GM12878 (cell line): ENCODE results near the gene HS3ST6. TPM values are rescaled to one million over a fixed set of nuclear protein-coding genes. Genes with fewer than 3 reads are reported as not detected.

ENCODE experiments used
- ATAC-seq: fragments of 200-7000 bp; cut with Tn5 transposase; 3 replicates; pipeline ENCODE4 v1.9.1; 2020; ENCODE audit warnings: mild to moderate bottlenecking, moderate library complexity
- BruUV-seq: library from RNA; stranded (reverse); fragments of 400-500 nt; replicated peaks from 2 replicates; lab custom pipeline; 2021; lab: Mats Ljungman, UMichigan
- CTCF ChIA-PET: fragments of 300-600 bp; sonication (Branson Sonifier 250); formaldehyde crosslinking; extraction: SDS; loops from one replicate; lab custom pipeline; 2021; ENCODE audit warnings: inconsistent platforms; lab: Yijun Ruan, JAX
- POLR2A ChIA-PET: fragments of 350-600 bp; formaldehyde crosslinking; extraction: SDS; loops from one replicate; lab custom pipeline; 2021; ENCODE audit warnings: inconsistent platforms; lab: Charles Lee
- RAD21 ChIA-PET: fragments of 300-600 bp; sonication (Branson Sonifier 250); formaldehyde crosslinking; loops from one replicate; lab custom pipeline; 2023; ENCODE audit warnings: antibody characterized with exemption; ENCODE audit not compliant: unreplicated experiment; lab: Charles Lee
- SMC1A ChIA-PET: fragments of 300-600 bp; sonication (Branson Sonifier 250); formaldehyde crosslinking; loops from one replicate; lab custom pipeline; 2023; ENCODE audit not compliant: unreplicated experiment, uncharacterized antibody; lab: Charles Lee
- DNase-seq: peaks from one replicate; pipeline ENCODE4 v3.0.0-alpha.2; 2011; ENCODE audit warnings: low read depth, low spot score
- FAIRE-seq: peaks from 3 replicates; lab custom pipeline; 2011; peaks lifted over from hg19 to GRCh38; lab: Jason Lieb, UNC
- H2AFZ ChIP-seq: 2 replicates; pipeline ENCODE4 v1.6.0; 2011; ENCODE audit warnings: low read depth, low read length, control low read depth; ENCODE audit not compliant: control insufficient read depth
- H3K27ac ChIP-seq: 2 replicates; pipeline ENCODE4 v1.5.1; 2011; ENCODE audit warnings: control low read depth; ENCODE audit not compliant: control insufficient read depth, insufficient read depth
- H3K27me3 ChIP-seq, 2 experiments: replicated peaks in 1 of 2; 2 replicates each; pipeline versions ENCODE4 v1.6.0 to v1.6.1; 2011; ENCODE audit warnings: low read length in 1 of 2; ENCODE audit not compliant: control insufficient read depth in 2 of 2, insufficient read depth in 2 of 2
- H3K36me3 ChIP-seq, 2 experiments: 2 replicates each; pipeline ENCODE4 v1.5.1; 2011; ENCODE audit warnings: low read length in 1 of 2; ENCODE audit not compliant: control insufficient read depth in 2 of 2, insufficient read depth in 2 of 2
- H3K4me1 ChIP-seq: 2 replicates; pipeline ENCODE4 v1.6.1; 2011; ENCODE audit warnings: mild to moderate bottlenecking, low read length, moderate library complexity, mixed read lengths; ENCODE audit not compliant: control insufficient read depth, insufficient read depth
- H3K4me2 ChIP-seq: 2 replicates; pipeline ENCODE4 v1.6.0; 2011; ENCODE audit warnings: control low read depth; ENCODE audit not compliant: control insufficient read depth, insufficient read depth
- H3K4me3 ChIP-seq: fragments of 200-600 bp; sonication (generic); 2 replicates; pipeline ENCODE4 v1.5.1; 2016
- H3K79me2 ChIP-seq: 2 replicates; pipeline ENCODE4 v1.6.0; 2011; ENCODE audit warnings: low read length; ENCODE audit not compliant: control insufficient read depth, insufficient read depth
- H3K9ac ChIP-seq: 2 replicates; pipeline ENCODE4 v1.8.0; 2011; ENCODE audit warnings: low read length, control low read depth, mixed read lengths; ENCODE audit not compliant: control insufficient read depth, insufficient read depth
- H3K9me3 ChIP-seq: replicated peaks from 3 replicates; pipeline ENCODE4 v1.5.1; 2011; ENCODE audit warnings: mild to moderate bottlenecking, low read length; ENCODE audit not compliant: control insufficient read depth, insufficient read depth
- H4K20me1 ChIP-seq: 2 replicates; pipeline ENCODE4 v1.6.0; 2011; ENCODE audit not compliant: control insufficient read depth, insufficient read depth
- CBFB ChIP-seq: IDR thresholded peaks from 2 replicates; pipeline ENCODE4 v1.6.1; 2016; ENCODE audit warnings: antibody characterized with exemption, low read depth
- CEBPZ ChIP-seq: fragments of 150-350 bp; IDR thresholded peaks from 2 replicates; pipeline ENCODE4 v1.6.1; 2016; ENCODE audit warnings: low read depth, low read length
- EP300 ChIP-seq, 2 experiments: fragments of 150-350 bp in 1 of 2; IDR thresholded peaks; 2 replicates each; pipeline ENCODE4 v1.6.1; 2011 to 2012; ENCODE audit warnings: low read depth in 2 of 2, low read length in 2 of 2, borderline replicate concordance in 1 of 2, improper control_type of control experiment in 1 of 2, inconsistent platforms in 1 of 2; ENCODE audit not compliant: control insufficient read depth in 1 of 2
- KDM1A ChIP-seq: fragments of 200-600 bp; sonication (generic); IDR thresholded peaks from 2 replicates; pipeline ENCODE4 v1.6.1; 2016; ENCODE audit warnings: borderline replicate concordance
- NBN ChIP-seq: fragments of 450-650 bp; IDR thresholded peaks from 2 replicates; pipeline ENCODE4 v1.6.1; 2016
- NFXL1 ChIP-seq: fragments of 450-650 bp; IDR thresholded peaks from 2 replicates; pipeline ENCODE4 v1.6.1; 2017; ENCODE audit warnings: antibody characterized with exemption, mild to moderate bottlenecking, borderline replicate concordance
- PBX3 ChIP-seq: IDR thresholded peaks from 2 replicates; pipeline ENCODE4 v1.6.1; 2011; ENCODE audit warnings: mild to moderate bottlenecking, low read depth, low read length, moderate library complexity; ENCODE audit not compliant: insufficient replicate concordance
- SIN3A ChIP-seq: IDR thresholded peaks from 2 replicates; pipeline ENCODE4 v1.6.1; 2012; ENCODE audit warnings: low read depth, low read length, improper control_type of control experiment
- SMAD1 ChIP-seq: fragments of 450-650 bp; IDR thresholded peaks from 2 replicates; pipeline ENCODE4 v1.6.1; 2018; ENCODE audit warnings: mild to moderate bottlenecking, low read depth; ENCODE audit not compliant: partially characterized antibody
- SREBF1 ChIP-seq: IDR thresholded peaks from 2 replicates; pipeline ENCODE4 v1.6.1; 2012; ENCODE audit warnings: mild to moderate bottlenecking, low read length
- SREBF2 ChIP-seq: IDR thresholded peaks from 2 replicates; pipeline ENCODE4 v1.6.1; 2012; ENCODE audit warnings: mild to moderate bottlenecking, low read length
- ZBED1 ChIP-seq: IDR thresholded peaks from 2 replicates; pipeline ENCODE4 v1.6.1; 2016; ENCODE audit warnings: borderline replicate concordance
- ZNF217 ChIP-seq: fragments of 450-650 bp; IDR thresholded peaks from 2 replicates; pipeline ENCODE4 v1.6.1; 2017; ENCODE audit warnings: antibody characterized with exemption, mild to moderate bottlenecking
- ZNF592 ChIP-seq: fragments of 450-650 bp; IDR thresholded peaks from 2 replicates; pipeline ENCODE4 v1.6.1; 2017; ENCODE audit warnings: mild to moderate bottlenecking, moderate library complexity
- WGBS: methylation state at CpG from one replicate; pipeline ENCODE4 v1.1.6; 2016; ENCODE audit warnings: low lambda C conversion rate; ENCODE audit not compliant: insufficient replicate concordance, insufficient coverage; ENCODE audit errors: missing lambda C conversion rate; 5-methylcytosine and 5-hydroxymethylcytosine counted together
- in situ Hi-C: fragments of 300-500 bp; cut with MboI; formaldehyde crosslinking; loops from 9 replicates; pipeline ENCODE4 v1.14.3; 2018; ENCODE audit warnings: mixed read lengths
- intact Hi-C: fragments of 100-400 bp; cut with micrococcal nuclease; formaldehyde crosslinking; loops from one replicate; pipeline ENCODE4 v1.14.2; 2022; ENCODE audit not compliant: unreplicated experiment
- polyA plus RNA-seq, 11 experiments: library from polyadenylated mRNA; depleted of rRNA in 4 of 11; unstranded in 6 of 11; stranded (reverse) in 5 of 11; fragments of >200 nt; fragmentation: Nextera tagmentation in 4 of 11; fragmentation: Illumina TruSeq in 1 of 11; extraction: Ambion mirVana in 4 of 11; extraction: Trizol in 1 of 11; gene quantifications; 1 replicate in 1 of 11; 2 replicates in 10 of 11; pipeline versions ENCODE4 v1.2.1 to v1.2.3, GENCODE V29; 2011 to 2016; ENCODE audit warnings: inconsistent platforms in 2 of 11, missing spikeins in 2 of 11, low read depth in 1 of 11
- total RNA-seq, 4 experiments: library from RNA; depleted of rRNA in 3 of 4; stranded (reverse); fragments of >200 nt in 3 of 4; fragmentation: Illumina TruSeq in 1 of 4; extraction: Trizol in 1 of 4; gene quantifications; 2 replicates each; pipeline versions ENCODE4 v1.2.1 to v1.2.3, GENCODE V29; 2013 to 2021

Gene HS3ST6
- total and polyA plus RNA-seq, 10 of the 15 experiments (the other 5 are each of a cell fraction or from before 2014, with no cell fraction given) = not detected

GRCh38 chr16:1915732-1916639 lies 2.2 kb downstream of the HS3ST6 start:
- Histone ChIP-seq H3K9ac (no peak overlapping the region), H3K27me3 (peaks cover 6 to 7% of the 10 kb centered on the region in 2 experiments; a peak in 3 of 4 replicates), H3K9me3 (no peaks in the 10 kb centered on the region), H2AFZ (no peak overlapping the region), H3K36me3 (no peaks in the 10 kb centered on the region; a peak in 1 of 4 replicates), H3K4me1 (no peaks in the 10 kb centered on the region), H3K27ac (no peak overlapping the region), H3K79me2 (no peaks in the 10 kb centered on the region), H4K20me1 (no peaks in the 10 kb centered on the region), H3K4me2 (no peak overlapping the region), H3K4me3 (no peak overlapping the region)
- SMC1A ChIA-PET = no interaction called here
- 40% methylated on average over 25 of the region's 25 CpGs for WGBS
- DNase-seq (no peak), ATAC-seq (no peak), FAIRE-seq (no peak)
- intact Hi-C loops = no loop called here
- RAD21 ChIA-PET = no interaction called here
- BruUV-seq = no TSS peak
- POLR2A ChIA-PET = no interaction called here
- CTCF ChIA-PET = interaction anchor here (2.3 kb wide), 1 partner anchor 13 kb away, joined by 6 read pairs; no protein-coding TSS in a partner anchor
- in situ Hi-C loops = no loop called here
- TF ChIP-seq SREBF2 = no peak
- no peak for TF ChIP-seq SMAD1
- no peak for TF ChIP-seq CBFB
- TF ChIP-seq CEBPZ = no peak
- no peak for TF ChIP-seq NBN
- no peak for TF ChIP-seq ZNF217
- TF ChIP-seq SREBF1 = no peak
- TF ChIP-seq KDM1A = no peak
- no peak for TF ChIP-seq ZNF592
- no peak for TF ChIP-seq PBX3
- TF ChIP-seq ZBED1 = no peak
- TF ChIP-seq NFXL1 = no peak
- TF ChIP-seq EP300 (IDR thresholded peaks at IDR 0.05; ENCODE audit: borderline replicate concordance in 1 of 2, control insufficient read depth in 1 of 2, low read depth in 2 of 2, low read length in 2 of 2) = no peak
- no peak for TF ChIP-seq SIN3A
